ENCODE results near the gene DOCK2. TPM values are rescaled to one million over a fixed set of nuclear protein-coding genes. Genes with fewer than 3 reads are reported as not detected.
"Not testable (repeated sequence)": the region's sequence is repeated elsewhere in the genome, so short reads cannot be mapped to it uniquely, and the experiment has no call there.

DOCK2 gene
- total RNA-seq, 3 donors from 2014 or later: 13.4 to 43.8 (median 19.8) TPM

GRCh38 chr5:169723103-169723831, 86.2 kb downstream of the DOCK2 start:
- no peak for DNase-seq (ENCODE audit: low spot score in 2 of 2)
- H3K9me3 ChIP-seq: no peaks in the 10 kb centered on the region
- H3K36me3 ChIP-seq: no peaks in the 10 kb centered on the region
- intact Hi-C loops (cut with DNase I; ENCODE audit: low total_unique reads): no loop called here
- TF ChIP-seq POLR2A (IDR thresholded peaks at IDR 0.05) (no peak), POLR2AphosphoS5 (IDR thresholded peaks at IDR 0.05) (no peak)
- TF ChIP-seq, protein P1, sequence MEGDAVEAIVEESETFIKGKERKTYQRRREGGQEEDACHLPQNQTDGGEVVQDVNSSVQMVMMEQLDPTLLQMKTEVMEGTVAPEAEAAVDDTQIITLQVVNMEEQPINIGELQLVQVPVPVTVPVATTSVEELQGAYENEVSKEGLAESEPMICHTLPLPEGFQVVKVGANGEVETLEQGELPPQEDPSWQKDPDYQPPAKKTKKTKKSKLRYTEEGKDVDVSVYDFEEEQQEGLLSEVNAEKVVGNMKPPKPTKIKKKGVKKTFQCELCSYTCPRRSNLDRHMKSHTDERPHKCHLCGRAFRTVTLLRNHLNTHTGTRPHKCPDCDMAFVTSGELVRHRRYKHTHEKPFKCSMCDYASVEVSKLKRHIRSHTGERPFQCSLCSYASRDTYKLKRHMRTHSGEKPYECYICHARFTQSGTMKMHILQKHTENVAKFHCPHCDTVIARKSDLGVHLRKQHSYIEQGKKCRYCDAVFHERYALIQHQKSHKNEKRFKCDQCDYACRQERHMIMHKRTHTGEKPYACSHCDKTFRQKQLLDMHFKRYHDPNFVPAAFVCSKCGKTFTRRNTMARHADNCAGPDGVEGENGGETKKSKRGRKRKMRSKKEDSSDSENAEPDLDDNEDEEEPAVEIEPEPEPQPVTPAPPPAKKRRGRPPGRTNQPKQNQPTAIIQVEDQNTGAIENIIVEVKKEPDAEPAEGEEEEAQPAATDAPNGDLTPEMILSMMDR (IDR thresholded peaks at IDR 0.05): no peak
- no peak overlapping the region for H3K27ac ChIP-seq
- no peaks in the 10 kb centered on the region for H3K4me1 ChIP-seq
- no peak overlapping the region for H3K4me3 ChIP-seq
- no peaks in the 10 kb centered on the region for H3K27me3 ChIP-seq

- no peaks in the 10 kb centered on the region for H3K27me3 ChIP-seq
- H3K27ac ChIP-seq: no peak overlapping the region
- no peaks in the 10 kb centered on the region for H3K4me1 ChIP-seq
- intact Hi-C loops (cut with DNase I; ENCODE audit: low total_unique reads): no loop called here
- no peak for DNase-seq (ENCODE audit: low spot score in 2 of 2)
- no peak overlapping the region for H3K4me3 ChIP-seq
- H3K9me3 ChIP-seq: no peaks in the 10 kb centered on the region
- no peaks in the 10 kb centered on the region for H3K36me3 ChIP-seq
- TF ChIP-seq POLR2AphosphoS5 (IDR thresholded peaks at IDR 0.05): no peak
- TF ChIP-seq, protein P1 (IDR thresholded peaks at IDR 0.05): no peak
- TF ChIP-seq POLR2A (IDR thresholded peaks at IDR 0.05): no peak
These were observed 87.4 kb downstream of the DOCK2 start for GRCh38 chr5:169724303-169725087.

- H3K27me3 ChIP-seq, H3K36me3 ChIP-seq: not testable (repeated sequence)
These were observed 88.6 kb downstream of the DOCK2 start for GRCh38 chr5:169725665-169726064.

DNA sequence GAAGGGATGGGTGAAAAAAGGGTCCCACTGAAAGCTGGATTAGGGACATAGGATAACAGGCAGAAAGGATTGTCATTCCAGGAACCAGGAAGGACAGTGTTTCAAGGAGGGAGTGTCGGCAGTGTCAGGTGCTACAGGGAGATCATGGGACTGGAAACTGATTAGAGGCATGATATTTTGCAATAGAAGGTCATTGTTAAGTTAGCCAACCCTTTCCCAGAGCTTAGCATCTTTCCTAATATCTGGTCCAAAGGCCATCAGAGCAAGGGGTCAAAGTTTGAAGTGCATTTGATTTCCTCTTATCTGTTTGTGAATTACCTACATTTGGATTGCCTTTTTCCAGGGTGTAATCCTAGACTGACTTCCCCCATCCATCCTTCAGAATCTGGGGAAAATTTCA, 91.3 kb downstream of the DOCK2 start:
- TF ChIP-seq, protein P1 (IDR thresholded peaks at IDR 0.05): no peak
- no peaks in the 10 kb centered on the region for H3K4me1 ChIP-seq
- H3K27me3 ChIP-seq: no peaks in the 10 kb centered on the region
- H3K27ac ChIP-seq: no peak overlapping the region
- intact Hi-C loops (cut with DNase I; ENCODE audit: low total_unique reads): no loop called here
- H3K4me3 ChIP-seq: no peak overlapping the region
- no peaks in the 10 kb centered on the region for H3K36me3 ChIP-seq
- DNase-seq (ENCODE audit: low spot score in 2 of 2): no peak
- no peaks in the 10 kb centered on the region for H3K9me3 ChIP-seq

More at GRCh38 chr5:169725665-169726064, 88.6 kb downstream of the DOCK2 start:
- H3K9me3 ChIP-seq; DNase-seq (ENCODE audit: low spot score in 2 of 2); intact Hi-C loops (cut with DNase I; ENCODE audit: low total_unique reads); H3K27ac ChIP-seq; H3K4me3 ChIP-seq; H3K4me1 ChIP-seq: not testable (repeated sequence)

- TF ChIP-seq, protein P1 (IDR thresholded peaks at IDR 0.05): no peak
- no peak for TF ChIP-seq POLR2AphosphoS5 (IDR thresholded peaks at IDR 0.05)
- TF ChIP-seq POLR2A (IDR thresholded peaks at IDR 0.05): no peak
- intact Hi-C loops (cut with DNase I; ENCODE audit: low total_unique reads): no loop called here
These were observed 94.1 kb downstream of the DOCK2 start for GRCh38 chr5:169731221-169731620.

More at GRCh38 chr5:169731221-169731620, 94.1 kb downstream of the DOCK2 start:
- no peaks in the 10 kb centered on the region for H3K4me1 ChIP-seq
- no peak overlapping the region for H3K27ac ChIP-seq
- no peak for DNase-seq (ENCODE audit: low spot score in 2 of 2)
- no peaks in the 10 kb centered on the region for H3K9me3 ChIP-seq
- no peaks in the 10 kb centered on the region for H3K36me3 ChIP-seq
- no peaks in the 10 kb centered on the region for H3K27me3 ChIP-seq
- H3K4me3 ChIP-seq: no peak overlapping the region
